Measurements from ENCODE around the gene POC1B. TPM values are rescaled to one million over a fixed set of nuclear protein-coding genes. Genes with fewer than 3 reads are reported as not detected.

POC1B gene
- polyA plus RNA-seq, 6 donors from 2014 or later = 41.2 to 65.8 (median 45.1) TPM

DNA sequence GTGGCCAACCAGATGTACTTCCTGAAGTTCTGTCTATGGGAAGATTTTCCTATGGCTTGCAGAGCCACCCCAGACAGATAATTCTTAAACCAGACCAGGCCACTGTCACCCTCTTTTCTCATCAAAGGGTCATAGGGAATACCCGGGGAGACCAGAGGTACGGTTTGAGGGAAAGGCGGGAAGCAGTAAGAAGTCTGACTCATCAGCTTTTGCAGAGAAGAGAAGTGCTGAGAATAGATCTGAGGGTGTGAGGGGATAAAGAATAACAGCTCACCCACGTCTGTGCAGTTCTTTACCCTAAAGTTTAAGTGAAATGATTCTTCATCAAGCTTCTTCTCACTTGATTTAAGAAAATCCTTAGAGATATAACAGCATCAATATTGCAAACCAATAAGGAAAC, 21.3 kb upstream of the POC1B start:
- Mint-ChIP-seq H3K27me3 (no peaks in the 10 kb centered on the region), H3K36me3 (peaks cover 0 to 2% of the 10 kb centered on the region in 2 donors), H3K4me3 (no peak overlapping the region), H3K9me3 (peaks cover 0 to 5% (median 0%) of the 10 kb centered on the region in 7 donors), H3K27ac (no peak overlapping the region), H3K4me1 (peaks cover 11 to 18% (median 14%) of the 10 kb centered on the region in 3 donors)
- DNase-seq (no peak), ATAC-seq (ENCODE audit: low read depth in 2 of 2) (no peak)

GRCh38 chr12:89546151-89546550, 20.3 kb upstream of the POC1B start:
- H3K4me1 Mint-ChIP-seq = peaks cover 12 to 18% (median 16%) of the 10 kb centered on the region in 3 donors
- DNase-seq (no peak), ATAC-seq (ENCODE audit: low read depth in 2 of 2) (no peak)
- peak overlapping the region in 1 of 6 donors; percentile 63 for H3K27ac Mint-ChIP-seq
- no peaks in the 10 kb centered on the region for H3K36me3 Mint-ChIP-seq
- no peak overlapping the region for H3K4me3 Mint-ChIP-seq
- no peaks in the 10 kb centered on the region for H3K27me3 Mint-ChIP-seq
- H3K9me3 Mint-ChIP-seq = no peaks in the 10 kb centered on the region

DNA sequence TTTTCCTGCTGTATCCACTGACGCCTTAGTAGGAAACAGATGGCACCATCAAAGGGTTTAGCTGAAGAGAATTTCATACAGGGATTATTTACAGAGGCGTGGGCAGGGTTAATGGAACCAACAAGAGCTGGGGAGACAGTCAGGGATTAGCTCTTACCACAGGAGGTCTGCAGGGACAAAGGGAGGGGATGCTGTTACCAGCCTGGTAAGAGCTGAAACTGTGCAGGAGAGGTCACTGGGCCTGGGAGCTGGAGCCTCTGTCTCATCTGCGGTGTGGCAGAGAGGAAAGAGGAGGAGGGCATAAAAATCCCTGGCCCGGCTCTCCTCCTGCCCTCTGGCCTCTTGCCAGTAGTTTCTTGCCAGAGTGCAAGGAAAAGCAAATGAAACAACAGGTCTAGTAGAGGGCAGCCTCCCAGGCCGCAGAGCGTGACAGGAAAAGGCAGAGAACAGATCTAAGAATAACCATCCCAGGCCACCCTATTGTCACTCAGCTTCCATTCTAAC, 18.9 kb upstream of the POC1B start:
- Mint-ChIP-seq H3K4me1 (peaks cover 12 to 18% (median 16%) of the 10 kb centered on the region in 3 donors), H3K27ac (peak overlapping the region in 2 of 6 donors; percentile 2 to 39), H3K4me3 (no peak overlapping the region), H3K27me3 (no peaks in the 10 kb centered on the region), H3K9me3 (no peaks in the 10 kb centered on the region), H3K36me3 (no peaks in the 10 kb centered on the region)
- DNase-seq (no peak), ATAC-seq (ENCODE audit: low read depth in 2 of 2) (no peak)

- Mint-ChIP-seq H3K27ac (no peak overlapping the region), H3K4me3 (no peak overlapping the region)
Measured at GRCh38 chr12:89544022-89544421, 18.2 kb upstream of the POC1B start.

DNA sequence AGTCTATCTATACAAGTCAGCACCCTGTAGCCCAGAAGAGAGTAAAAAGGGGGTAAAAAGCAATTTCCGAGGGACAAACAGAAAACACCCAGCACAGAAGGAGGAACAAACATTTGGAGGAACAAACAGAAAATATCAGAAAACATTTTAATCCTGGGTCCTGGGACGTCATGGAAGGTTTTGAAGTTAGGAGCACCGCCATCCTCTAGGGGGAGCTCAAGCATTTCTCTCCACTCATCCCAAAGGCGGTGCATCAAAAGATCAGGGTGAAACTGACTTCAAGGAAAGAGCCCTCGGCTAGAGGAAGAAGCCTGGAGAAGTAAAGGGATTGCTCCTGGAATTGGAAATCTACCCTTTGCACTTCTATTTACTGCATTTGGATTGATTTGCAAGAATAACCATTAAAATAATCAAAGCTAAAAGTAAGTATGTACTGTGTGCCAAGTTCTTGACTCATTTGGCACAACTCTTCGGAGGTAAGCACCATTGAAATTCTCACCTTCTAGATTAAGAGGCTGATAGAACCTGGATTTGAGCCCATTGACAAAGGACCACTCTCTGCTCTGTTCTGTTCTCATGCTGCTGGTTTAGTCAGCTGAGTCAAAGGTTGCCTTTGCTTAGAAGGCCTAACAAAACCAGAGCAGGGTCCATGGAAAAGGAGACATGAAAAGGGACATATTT, 17.2 kb upstream of the POC1B start:
- H3K4me1 Mint-ChIP-seq = peaks cover 12 to 18% (median 16%) of the 10 kb centered on the region in 3 donors
- peak; percentile 59 for DNase-seq
- H3K36me3 Mint-ChIP-seq = no peaks in the 10 kb centered on the region
- H3K4me3 Mint-ChIP-seq = no peak overlapping the region
- peak; percentile 75 to 85 for ATAC-seq (ENCODE audit: low read depth in 2 of 2)
- peak overlapping the region in 2 of 6 donors; percentile 54 to 80 for H3K27ac Mint-ChIP-seq
- no peaks in the 10 kb centered on the region for H3K27me3 Mint-ChIP-seq
- H3K9me3 Mint-ChIP-seq = no peaks in the 10 kb centered on the region

More at GRCh38 chr12:89544022-89544421, 18.2 kb upstream of the POC1B start:
- no peak for DNase-seq
- H3K9me3 Mint-ChIP-seq = no peaks in the 10 kb centered on the region
- ATAC-seq (ENCODE audit: low read depth in 2 of 2) = no peak
- no peaks in the 10 kb centered on the region for H3K27me3 Mint-ChIP-seq
- peaks cover 12 to 18% (median 16%) of the 10 kb centered on the region in 3 donors for H3K4me1 Mint-ChIP-seq
- H3K36me3 Mint-ChIP-seq = no peaks in the 10 kb centered on the region

DNA sequence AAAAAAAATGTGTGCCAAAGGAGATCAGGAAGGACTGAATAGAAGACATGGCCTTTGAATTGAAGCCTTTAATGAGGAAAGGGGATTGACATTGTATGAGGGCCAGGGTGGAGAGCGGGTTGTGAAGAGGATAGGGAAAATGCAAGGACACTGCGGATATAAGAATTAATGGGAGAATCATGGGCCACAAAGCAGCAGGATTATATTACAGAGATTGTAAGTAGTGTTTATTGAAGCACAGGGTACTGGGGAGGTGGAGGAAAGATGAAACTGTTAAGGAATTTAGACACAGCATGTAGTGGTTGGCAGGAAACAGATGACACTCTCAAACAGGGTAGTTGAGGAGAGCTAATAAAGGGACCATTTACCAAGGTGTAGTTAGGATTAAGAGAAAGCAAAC, 16.4 kb upstream of the POC1B start:
- ATAC-seq (ENCODE audit: low read depth in 2 of 2) = no peak
- peaks cover 12 to 20% (median 18%) of the 10 kb centered on the region in 3 donors for H3K4me1 Mint-ChIP-seq
- no peak for DNase-seq
- no peaks in the 10 kb centered on the region for H3K9me3 Mint-ChIP-seq
- no peak overlapping the region for H3K4me3 Mint-ChIP-seq
- no peak overlapping the region for H3K27ac Mint-ChIP-seq
- H3K36me3 Mint-ChIP-seq = peaks cover 0 to 3% of the 10 kb centered on the region in 2 donors
- H3K27me3 Mint-ChIP-seq = no peaks in the 10 kb centered on the region

GRCh38 chr12:89540586-89540985, 14.7 kb upstream of the POC1B start:
- peaks cover 0 to 6% of the 10 kb centered on the region in 2 donors for H3K36me3 Mint-ChIP-seq
- ATAC-seq (ENCODE audit: low read depth in 2 of 2) (no peak), DNase-seq (no peak)
- H3K4me1 Mint-ChIP-seq = peaks cover 12 to 22% (median 18%) of the 10 kb centered on the region in 3 donors
- no peaks in the 10 kb centered on the region for H3K9me3 Mint-ChIP-seq
- H3K4me3 Mint-ChIP-seq = no peak overlapping the region
- H3K27me3 Mint-ChIP-seq = no peaks in the 10 kb centered on the region
- peak overlapping the region in 1 of 6 donors; percentile 68 for H3K27ac Mint-ChIP-seq

- peak overlapping the region in 1 of 6 donors; percentile 22 for H3K27ac Mint-ChIP-seq
- no peaks in the 10 kb centered on the region for H3K27me3 Mint-ChIP-seq
- H3K4me1 Mint-ChIP-seq = peaks cover 7 to 20% (median 9%) of the 10 kb centered on the region in 3 donors
- ATAC-seq (ENCODE audit: low read depth in 2 of 2) = no peak
- peaks cover 0 to 6% of the 10 kb centered on the region in 2 donors for H3K36me3 Mint-ChIP-seq
- no peaks in the 10 kb centered on the region for H3K9me3 Mint-ChIP-seq
- no peak overlapping the region for H3K4me3 Mint-ChIP-seq
- no peak for DNase-seq
Measured at GRCh38 chr12:89539426-89540223, 13.8 kb upstream of the POC1B start.

DNA sequence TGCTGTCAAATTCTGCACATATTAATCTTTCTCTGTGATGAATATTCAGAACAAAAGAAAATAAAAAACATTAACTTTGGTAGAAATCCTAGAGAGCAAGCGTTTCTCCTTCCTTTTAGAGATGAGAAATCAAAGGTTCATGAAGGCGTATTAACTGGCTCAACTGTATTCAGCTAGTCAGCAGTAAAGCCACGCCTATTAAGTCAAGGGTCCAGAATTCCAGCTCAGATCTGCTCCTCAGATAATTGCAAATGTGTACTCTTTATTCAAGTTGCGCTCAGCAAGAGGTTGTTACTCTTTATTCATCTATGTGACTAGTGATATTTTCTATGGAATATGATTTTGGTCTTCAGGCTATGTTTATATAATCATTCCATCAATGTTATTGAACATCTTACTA, 13.1 kb upstream of the POC1B start:
- Mint-ChIP-seq H3K4me3 (no peak overlapping the region), H3K4me1 (peaks cover 6 to 18% (median 7%) of the 10 kb centered on the region in 3 donors), H3K27ac (no peak overlapping the region), H3K27me3 (no peaks in the 10 kb centered on the region), H3K9me3 (no peaks in the 10 kb centered on the region), H3K36me3 (peaks cover 0 to 6% of the 10 kb centered on the region in 2 donors)
- DNase-seq (no peak), ATAC-seq (ENCODE audit: low read depth in 2 of 2) (no peak)

DNA sequence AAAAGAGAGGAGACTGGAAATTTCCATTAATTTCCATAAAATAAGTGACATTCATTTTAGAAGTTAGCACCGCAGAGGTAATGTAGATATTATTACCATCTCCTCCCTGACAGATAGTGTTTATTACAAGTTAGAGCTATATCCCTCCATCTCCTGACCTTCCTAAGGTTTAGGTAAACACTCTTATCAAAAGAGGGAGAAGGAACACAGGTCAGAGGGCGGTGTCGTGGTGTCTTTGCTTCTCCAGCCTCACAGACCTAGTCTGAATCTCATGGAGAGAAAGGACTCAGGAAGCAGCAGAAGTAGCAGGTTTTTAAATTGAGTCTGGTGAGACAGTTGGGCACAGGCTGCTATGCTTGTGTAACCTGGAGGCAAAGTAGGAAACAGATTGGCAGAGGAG, 11.5 kb upstream of the POC1B start:
- Mint-ChIP-seq H3K27me3 (no peaks in the 10 kb centered on the region), H3K9me3 (no peaks in the 10 kb centered on the region), H3K36me3 (peaks cover 0 to 6% of the 10 kb centered on the region in 2 donors), H3K4me1 (peaks cover 0 to 10% (median 3%) of the 10 kb centered on the region in 3 donors), H3K27ac (no peak overlapping the region), H3K4me3 (no peak overlapping the region)
- no peak for DNase-seq
- no peak for ATAC-seq (ENCODE audit: low read depth in 2 of 2)

DNA sequence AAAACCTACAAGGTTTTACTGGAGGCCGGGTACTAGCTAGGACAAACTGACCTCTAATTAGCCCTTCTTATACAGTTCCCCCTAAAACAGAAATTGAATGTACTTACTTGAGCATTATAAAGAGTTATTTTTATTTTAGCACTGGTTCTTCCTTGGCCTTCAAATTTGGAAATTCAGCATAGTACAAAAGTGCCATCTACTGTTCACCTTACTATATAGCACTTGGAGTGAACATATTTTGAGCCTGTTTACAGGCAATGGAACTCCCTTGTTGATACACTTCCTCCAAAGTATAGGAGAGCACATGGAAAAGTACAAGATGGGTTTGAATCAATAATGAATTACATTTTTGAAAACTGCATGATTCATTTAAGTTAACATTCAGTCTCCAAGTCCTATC, 3.9 kb upstream of the POC1B start:
- H3K4me3 Mint-ChIP-seq = peak overlapping the region in 1 of 8 donors; percentile 69
- ATAC-seq (ENCODE audit: low read depth in 2 of 2) (no peak), DNase-seq (peak; percentile 45)
- H3K27me3 Mint-ChIP-seq = no peaks in the 10 kb centered on the region
- no peaks in the 10 kb centered on the region for H3K9me3 Mint-ChIP-seq
- H3K4me1 Mint-ChIP-seq = peaks cover 12 to 20% (median 16%) of the 10 kb centered on the region in 3 donors
- peak overlapping the region in 3 of 6 donors; percentile 34 to 58 (median 39) for H3K27ac Mint-ChIP-seq
- no peaks in the 10 kb centered on the region for H3K36me3 Mint-ChIP-seq

DNA sequence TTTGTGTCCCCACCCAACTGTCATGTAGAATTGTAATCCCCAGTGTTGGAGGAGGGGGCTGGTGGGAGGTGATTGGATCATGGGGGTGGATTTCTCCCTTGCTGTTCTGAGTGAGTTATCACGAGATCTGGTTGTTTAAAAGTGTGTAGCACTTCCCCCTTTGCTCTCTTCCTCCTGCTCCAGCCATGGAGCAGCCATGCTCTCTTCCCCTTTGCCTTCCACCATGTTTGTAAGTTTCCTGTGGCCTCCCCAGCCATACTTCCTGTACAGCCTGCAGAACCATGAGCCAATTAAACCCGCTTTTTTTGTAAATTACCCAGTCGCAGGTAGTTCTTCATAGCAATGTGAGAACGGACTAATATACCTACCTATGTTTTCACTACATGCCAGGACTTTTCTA, 2.6 kb upstream of the POC1B start:
- peaks cover 24 to 32% (median 29%) of the 10 kb centered on the region in 3 donors for H3K4me1 Mint-ChIP-seq
- peak overlapping the region in 2 of 8 donors; percentile 66 to 70 for H3K4me3 Mint-ChIP-seq
- peak overlapping the region in 3 of 6 donors; percentile 31 to 81 (median 50) for H3K27ac Mint-ChIP-seq
- DNase-seq (no peak), ATAC-seq (ENCODE audit: low read depth in 2 of 2) (no peak)
- no peaks in the 10 kb centered on the region for H3K27me3 Mint-ChIP-seq
- H3K9me3 Mint-ChIP-seq = no peaks in the 10 kb centered on the region
- H3K36me3 Mint-ChIP-seq = peaks cover 0 to 1% of the 10 kb centered on the region in 2 donors

DNA sequence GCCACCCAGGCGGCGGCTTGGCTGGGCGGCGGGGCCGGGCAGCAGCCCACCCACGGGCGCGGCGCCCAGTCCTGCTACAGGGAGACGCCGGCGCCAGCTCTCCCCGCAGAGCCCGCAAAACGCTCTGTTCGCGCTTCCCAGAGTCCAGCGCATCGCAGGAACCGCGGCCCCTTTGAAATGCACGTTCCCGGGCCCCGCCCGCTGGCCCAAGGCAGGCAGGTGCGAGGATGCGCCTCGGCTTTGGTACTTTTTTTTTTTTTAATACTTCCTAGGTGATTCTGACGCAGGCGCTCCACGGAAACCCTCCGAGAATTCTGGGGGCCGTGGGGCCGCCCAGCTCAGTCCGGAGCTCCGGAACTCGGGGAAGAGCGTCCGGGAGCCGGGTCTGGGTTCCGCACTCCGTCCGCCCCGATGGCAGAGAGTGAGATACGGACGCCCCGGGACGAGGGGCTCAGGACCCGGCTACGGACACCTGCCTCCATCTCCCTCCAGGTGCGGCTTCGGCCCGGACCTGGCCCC, 483 bp downstream of the POC1B start:
- H3K4me1 Mint-ChIP-seq = peaks cover 40 to 56% (median 48%) of the 10 kb centered on the region in 3 donors
- no peaks in the 10 kb centered on the region for H3K9me3 Mint-ChIP-seq
- DNase-seq (no peak), ATAC-seq (ENCODE audit: low read depth in 2 of 2) (peak; percentile 32)
- H3K36me3 Mint-ChIP-seq = peaks cover 8% of the 10 kb centered on the region in 2 donors
- peak overlapping the region; percentile 93 to 99 (median 99) for H3K4me3 Mint-ChIP-seq
- no peaks in the 10 kb centered on the region for H3K27me3 Mint-ChIP-seq
- H3K27ac Mint-ChIP-seq = peak overlapping the region; percentile 88 to 98 (median 94)
